Muscle layer of colon (tissue), 2 donors: ENCODE data around the gene SYTL3.

Experiments used
- H3K27ac ChIP-seq: one replicate; pipeline ENCODE4 v1.7.0; 2013; ENCODE audit warnings: low read depth, mild to moderate bottlenecking, low read length, moderate library complexity
- H3K27me3 ChIP-seq, 2 donors: one replicate each; pipeline ENCODE4 v1.7.0; 2013; ENCODE audit warnings: low read length in 2 of 2, mild to moderate bottlenecking in 2 of 2; ENCODE audit not compliant: insufficient read depth in 2 of 2, control insufficient read depth in 1 of 2
- H3K36me3 ChIP-seq: one replicate; pipeline ENCODE4 v1.7.0; 2013; ENCODE audit warnings: mild to moderate bottlenecking, low read length; ENCODE audit not compliant: insufficient read depth
- H3K4me1 ChIP-seq: one replicate; pipeline ENCODE4 v1.7.0; 2013; ENCODE audit warnings: mild to moderate bottlenecking, low read length; ENCODE audit not compliant: insufficient read depth
- H3K4me3 ChIP-seq, 2 donors: one replicate each; pipeline ENCODE4 v1.7.0; 2013; ENCODE audit warnings: low read length in 2 of 2, low read depth in 1 of 2, mild to moderate bottlenecking in 1 of 2, moderate library complexity in 1 of 2
- H3K9ac ChIP-seq: one replicate; pipeline ENCODE4 v1.7.0; 2013; ENCODE audit warnings: low read length
- H3K9me3 ChIP-seq: one replicate; pipeline ENCODE4 v1.7.0; 2013; ENCODE audit warnings: mild to moderate bottlenecking, low read length
- donor health status: abdominal sarcoma.
- donor health status: Adenocarcinoma of cecum.

Gene SYTL3

DNA sequence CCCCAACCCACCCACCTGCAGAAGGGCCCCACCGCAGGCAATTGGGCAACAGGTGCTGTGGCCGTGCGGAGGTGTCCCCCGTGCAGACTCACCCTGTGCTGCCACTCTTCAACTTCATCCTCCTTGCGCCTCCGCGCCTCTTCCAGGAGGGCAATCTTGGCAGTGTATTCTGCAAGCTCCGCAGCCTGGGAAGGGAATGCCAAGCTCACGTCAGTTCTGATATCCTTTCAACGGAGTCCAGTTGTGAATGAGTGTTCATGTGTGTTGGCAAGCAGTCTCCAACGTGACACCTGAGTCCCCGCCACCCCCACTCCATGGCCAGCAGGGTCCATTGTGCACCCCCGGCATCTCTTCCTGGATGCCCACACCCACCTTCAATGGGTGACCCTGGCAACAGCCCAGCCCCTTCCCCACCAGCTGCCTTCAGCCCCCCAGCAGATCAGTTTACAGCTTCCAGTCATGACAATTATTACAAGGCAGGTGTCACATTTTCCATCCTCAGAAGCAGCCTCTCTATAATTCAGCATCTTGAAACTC, 119.4 kb downstream of the SYTL3 start:
- Histone ChIP-seq H3K4me3 (no peak overlapping the region), H3K27me3 (no peaks in the 10 kb centered on the region), H3K9ac (no peak overlapping the region), H3K27ac (no peak overlapping the region), H3K9me3 (no peaks in the 10 kb centered on the region), H3K36me3 (peaks cover 91% of the 10 kb centered on the region), H3K4me1 (no peaks in the 10 kb centered on the region)

- Histone ChIP-seq H3K36me3 (peaks cover 92% of the 10 kb centered on the region), H3K4me3 (no peak overlapping the region), H3K9ac (no peak overlapping the region), H3K4me1 (no peaks in the 10 kb centered on the region), H3K27me3 (no peaks in the 10 kb centered on the region), H3K27ac (no peak overlapping the region), H3K9me3 (no peaks in the 10 kb centered on the region)
Measured at GRCh38 chr6:158769771-158770432, 120.0 kb downstream of the SYTL3 start.

- Histone ChIP-seq H3K4me1 (no peaks in the 10 kb centered on the region), H3K27me3 (no peaks in the 10 kb centered on the region), H3K9me3 (no peaks in the 10 kb centered on the region), H3K36me3 (peaks cover 94% of the 10 kb centered on the region), H3K9ac (no peak overlapping the region), H3K4me3 (no peak overlapping the region), H3K27ac (no peak overlapping the region)
Measured at GRCh38 chr6:158770533-158771330, 120.9 kb downstream of the SYTL3 start.

GRCh38 chr6:158771399-158772152, 121.7 kb downstream of the SYTL3 start:
- no peaks in the 10 kb centered on the region for H3K4me1 ChIP-seq
- peaks cover 92% of the 10 kb centered on the region for H3K36me3 ChIP-seq
- H3K27me3 ChIP-seq = no peaks in the 10 kb centered on the region
- no peak overlapping the region for H3K27ac ChIP-seq
- no peaks in the 10 kb centered on the region for H3K9me3 ChIP-seq
- H3K4me3 ChIP-seq = no peak overlapping the region
- H3K9ac ChIP-seq = no peak overlapping the region

DNA sequence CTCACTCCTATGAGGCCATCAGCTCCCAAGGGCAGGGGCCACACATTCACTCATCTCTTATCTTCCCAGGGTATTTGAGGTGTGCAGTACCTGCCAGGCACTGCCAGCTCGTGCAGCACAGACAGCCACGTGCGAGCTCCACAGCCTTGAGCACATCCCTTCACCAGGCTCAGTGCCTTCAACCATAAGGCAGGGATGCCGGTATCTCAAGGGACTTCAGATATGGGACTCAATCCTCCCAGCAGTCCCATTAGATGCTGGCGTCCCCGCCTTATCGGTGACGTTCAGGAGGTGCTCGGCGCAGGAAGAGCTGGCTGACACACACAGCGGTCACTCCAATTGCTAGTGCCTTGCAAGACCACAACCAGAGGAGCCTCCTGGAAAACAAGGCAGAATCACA, 122.3 kb downstream of the SYTL3 start:
- H3K36me3 ChIP-seq = peaks cover 93% of the 10 kb centered on the region

GRCh38 chr6:158772851-158773371, 123.1 kb downstream of the SYTL3 start:
- Histone ChIP-seq H3K27ac (no peak overlapping the region), H3K4me3 (no peak overlapping the region), H3K4me1 (no peaks in the 10 kb centered on the region), H3K9me3 (no peaks in the 10 kb centered on the region), H3K36me3 (peaks cover 93% of the 10 kb centered on the region), H3K9ac (no peak overlapping the region), H3K27me3 (no peaks in the 10 kb centered on the region)

More for the DNA sequence above, 122.3 kb downstream of the SYTL3 start:
- Histone ChIP-seq H3K9me3 (no peaks in the 10 kb centered on the region), H3K27ac (no peak overlapping the region), H3K4me3 (no peak overlapping the region), H3K4me1 (no peaks in the 10 kb centered on the region), H3K27me3 (no peaks in the 10 kb centered on the region), H3K9ac (no peak overlapping the region)

GRCh38 chr6:158773581-158774449, 124.0 kb downstream of the SYTL3 start:
- Histone ChIP-seq H3K36me3 (peaks cover 93% of the 10 kb centered on the region), H3K27ac (no peak overlapping the region)

DNA sequence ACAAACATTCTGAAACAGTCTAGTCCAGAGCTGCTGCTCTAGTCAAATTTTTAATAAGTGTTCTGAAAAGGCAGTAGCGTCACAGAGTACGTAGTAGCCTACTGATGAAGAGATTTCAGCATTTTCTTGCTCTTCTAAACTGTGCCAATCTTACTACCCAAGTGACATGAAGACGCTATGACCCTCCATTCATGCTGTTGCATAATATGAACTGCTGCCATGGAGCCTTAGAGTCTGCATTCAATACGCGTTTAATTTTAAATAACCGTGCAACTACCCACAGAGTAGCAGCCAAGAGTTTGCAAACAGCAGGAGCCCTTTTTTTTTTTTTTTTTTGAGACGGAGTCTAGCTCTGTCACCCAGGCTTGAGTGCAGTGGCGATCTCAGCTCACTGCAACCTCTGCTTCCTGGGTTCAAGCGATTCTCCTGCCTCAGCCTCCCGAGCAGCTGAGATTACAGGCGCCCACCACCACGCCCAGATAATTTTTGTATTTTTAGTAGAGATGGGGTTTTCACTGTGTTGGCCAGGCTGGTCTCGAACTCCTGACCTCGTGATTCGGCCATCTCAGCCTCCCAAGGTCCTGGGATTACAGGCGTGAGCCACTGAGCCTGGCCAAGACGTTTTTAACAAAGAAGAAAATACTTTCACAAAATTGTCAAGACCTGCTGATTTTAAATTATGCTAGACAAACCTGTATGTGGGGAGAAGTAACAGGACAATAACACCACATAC, 125.0 kb downstream of the SYTL3 start:
- no peaks in the 10 kb centered on the region for H3K4me1 ChIP-seq
- no peaks in the 10 kb centered on the region for H3K9me3 ChIP-seq
- no peak overlapping the region for H3K27ac ChIP-seq
- H3K9ac ChIP-seq = no peak overlapping the region
- peaks cover 82% of the 10 kb centered on the region for H3K36me3 ChIP-seq
- H3K27me3 ChIP-seq = no peaks in the 10 kb centered on the region
- no peak overlapping the region for H3K4me3 ChIP-seq

More at GRCh38 chr6:158773581-158774449, 124.0 kb downstream of the SYTL3 start:
- Histone ChIP-seq H3K4me1 (no peaks in the 10 kb centered on the region), H3K9me3 (no peaks in the 10 kb centered on the region), H3K9ac (no peak overlapping the region), H3K4me3 (no peak overlapping the region), H3K27me3 (no peaks in the 10 kb centered on the region)

DNA sequence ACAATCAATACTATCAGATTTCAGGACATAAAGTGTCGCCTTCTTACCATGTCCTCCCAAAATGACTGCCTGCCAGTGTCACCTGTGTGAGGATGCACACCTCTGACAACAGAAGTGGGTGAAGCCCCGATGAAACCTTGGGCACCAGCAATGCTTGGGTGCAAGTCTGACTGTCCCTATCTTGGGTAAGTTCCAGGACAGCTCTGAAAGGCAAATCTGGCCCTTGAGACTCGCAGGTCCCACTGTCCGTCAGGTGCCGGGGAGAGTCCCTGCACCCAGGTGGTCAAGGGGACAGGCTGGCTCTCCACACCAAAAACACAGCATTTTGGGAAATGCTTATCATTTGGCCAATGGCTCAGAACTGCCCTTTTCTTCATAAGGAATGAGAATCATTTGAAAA, 126.0 kb downstream of the SYTL3 start:
- no peak overlapping the region for H3K4me3 ChIP-seq
- H3K27me3 ChIP-seq = no peaks in the 10 kb centered on the region
- no peaks in the 10 kb centered on the region for H3K4me1 ChIP-seq
- no peak overlapping the region for H3K9ac ChIP-seq
- no peak overlapping the region for H3K27ac ChIP-seq
- H3K9me3 ChIP-seq = no peaks in the 10 kb centered on the region
- peaks cover 79% of the 10 kb centered on the region for H3K36me3 ChIP-seq

- Histone ChIP-seq H3K27me3 (no peaks in the 10 kb centered on the region), H3K36me3 (peaks cover 78% of the 10 kb centered on the region), H3K27ac (no peak overlapping the region), H3K4me1 (no peaks in the 10 kb centered on the region), H3K9me3 (no peaks in the 10 kb centered on the region), H3K4me3 (no peak overlapping the region), H3K9ac (no peak overlapping the region)
Measured at GRCh38 chr6:158776737-158777136, 126.9 kb downstream of the SYTL3 start.
